RWPE2 (cell line): Measurements from ENCODE around the gene DARS1.

Experiments
- ATAC-seq: fragments of 200-7000 bp; cut with Tn5 transposase; 3 replicates; pipeline ENCODE4 v1.9.1; 2021; ENCODE audit warnings: low read depth
- DNase-seq: peaks from one replicate; pipeline ENCODE4 v3.0.0-alpha.2; 2020; ENCODE audit warnings: low spot score
- H3K27ac ChIP-seq: fragments of 450-650 bp; 2 replicates; pipeline ENCODE4 v1.5.1; 2017; ENCODE audit warnings: mild to moderate bottlenecking; ENCODE audit not compliant: poor library complexity, severe bottlenecking
- H3K27me3 ChIP-seq: fragments of 250-450 bp; sonication (Bioruptor Pico); 2 replicates; pipeline ENCODE4 v1.5.1; 2021; ENCODE audit warnings: mild to moderate bottlenecking, moderate library complexity; ENCODE audit not compliant: insufficient read depth, poor library complexity, severe bottlenecking
- H3K36me3 ChIP-seq: fragments of 250-450 bp; sonication (Bioruptor Pico); 2 replicates; pipeline ENCODE4 v1.5.1; 2020; ENCODE audit warnings: low read depth, mild to moderate bottlenecking, moderate library complexity
- H3K4me1 ChIP-seq: fragments of 250-450 bp; sonication (Bioruptor Pico); 2 replicates; pipeline ENCODE4 v1.5.1; 2021; ENCODE audit warnings: mild to moderate bottlenecking, moderate library complexity; ENCODE audit not compliant: insufficient read depth, poor library complexity, severe bottlenecking
- H3K4me3 ChIP-seq: fragments of 250-450 bp; sonication (Bioruptor Pico); 2 replicates; pipeline ENCODE4 v1.5.1; 2021; ENCODE audit warnings: mild to moderate bottlenecking, moderate library complexity; ENCODE audit not compliant: severe bottlenecking
- H3K9me3 ChIP-seq: fragments of 250-450 bp; sonication (Bioruptor Pico); 2 replicates; pipeline ENCODE4 v1.5.1; 2021; ENCODE audit warnings: mild to moderate bottlenecking, moderate library complexity; ENCODE audit not compliant: severe bottlenecking
- CTCF ChIP-seq: fragments of 450-650 bp; IDR thresholded peaks from one replicate; pipeline ENCODE4 v1.5.1; 2017; ENCODE audit warnings: mild to moderate bottlenecking, moderate library complexity; ENCODE audit not compliant: poor library complexity, severe bottlenecking

The DARS1 gene

GRCh38 chr2:135945526-135945925, 39.9 kb downstream of the DARS1 start:
- DNase-seq: no peak

GRCh38 chr2:135944625-135945024, 40.8 kb downstream of the DARS1 start:
- peaks cover 36% of the 10 kb centered on the region for H3K36me3 ChIP-seq
- no peak overlapping the region for H3K4me3 ChIP-seq
- DNase-seq (no peak), ATAC-seq (no peak)
- no peaks in the 10 kb centered on the region for H3K9me3 ChIP-seq
- no peak for TF ChIP-seq CTCF
- no peak overlapping the region for H3K27ac ChIP-seq
- no peaks in the 10 kb centered on the region for H3K27me3 ChIP-seq
- H3K4me1 ChIP-seq: peaks cover 15% of the 10 kb centered on the region

More at GRCh38 chr2:135945526-135945925, 39.9 kb downstream of the DARS1 start:
- Histone ChIP-seq H3K36me3 (peaks cover 41% of the 10 kb centered on the region), H3K4me1 (peaks cover 23% of the 10 kb centered on the region), H3K27ac (no peak overlapping the region), H3K9me3 (no peaks in the 10 kb centered on the region), H3K27me3 (no peaks in the 10 kb centered on the region), H3K4me3 (no peak overlapping the region)
- no peak for TF ChIP-seq CTCF
- no peak for ATAC-seq

GRCh38 chr2:135942936-135943688, 42.3 kb downstream of the DARS1 start:
- Histone ChIP-seq H3K4me1 (peaks cover 3% of the 10 kb centered on the region), H3K9me3 (no peaks in the 10 kb centered on the region), H3K36me3 (peaks cover 40% of the 10 kb centered on the region), H3K27me3 (no peaks in the 10 kb centered on the region), H3K27ac (no peak overlapping the region), H3K4me3 (no peak overlapping the region)
- ATAC-seq (no peak), DNase-seq (no peak)
- no peak for TF ChIP-seq CTCF

- DNase-seq: no peak
- no peaks in the 10 kb centered on the region for H3K9me3 ChIP-seq
- ATAC-seq: no peak
Observed at GRCh38 chr2:135936524-135936923, 48.9 kb downstream of the DARS1 start.

More at GRCh38 chr2:135936524-135936923, 48.9 kb downstream of the DARS1 start:
- TF ChIP-seq CTCF: no peak
- H3K36me3 ChIP-seq: peaks cover 44% of the 10 kb centered on the region
- no peak overlapping the region for H3K27ac ChIP-seq
- no peak overlapping the region for H3K4me3 ChIP-seq
- H3K4me1 ChIP-seq: no peaks in the 10 kb centered on the region
- H3K27me3 ChIP-seq: no peaks in the 10 kb centered on the region
